Activated CD8-positive, alpha-beta memory T cell treated with anti-CD3 and anti-CD28 coated beads for 4 hours (primary cell): Measurements from ENCODE around the gene KCNQ2.

Experiments
- DNase-seq, 2 donors: peaks; one replicate each; pipeline ENCODE4 v3.0.0-alpha.2; 2020; ENCODE audit warnings: low read depth in 2 of 2

Gene KCNQ2

DNA sequence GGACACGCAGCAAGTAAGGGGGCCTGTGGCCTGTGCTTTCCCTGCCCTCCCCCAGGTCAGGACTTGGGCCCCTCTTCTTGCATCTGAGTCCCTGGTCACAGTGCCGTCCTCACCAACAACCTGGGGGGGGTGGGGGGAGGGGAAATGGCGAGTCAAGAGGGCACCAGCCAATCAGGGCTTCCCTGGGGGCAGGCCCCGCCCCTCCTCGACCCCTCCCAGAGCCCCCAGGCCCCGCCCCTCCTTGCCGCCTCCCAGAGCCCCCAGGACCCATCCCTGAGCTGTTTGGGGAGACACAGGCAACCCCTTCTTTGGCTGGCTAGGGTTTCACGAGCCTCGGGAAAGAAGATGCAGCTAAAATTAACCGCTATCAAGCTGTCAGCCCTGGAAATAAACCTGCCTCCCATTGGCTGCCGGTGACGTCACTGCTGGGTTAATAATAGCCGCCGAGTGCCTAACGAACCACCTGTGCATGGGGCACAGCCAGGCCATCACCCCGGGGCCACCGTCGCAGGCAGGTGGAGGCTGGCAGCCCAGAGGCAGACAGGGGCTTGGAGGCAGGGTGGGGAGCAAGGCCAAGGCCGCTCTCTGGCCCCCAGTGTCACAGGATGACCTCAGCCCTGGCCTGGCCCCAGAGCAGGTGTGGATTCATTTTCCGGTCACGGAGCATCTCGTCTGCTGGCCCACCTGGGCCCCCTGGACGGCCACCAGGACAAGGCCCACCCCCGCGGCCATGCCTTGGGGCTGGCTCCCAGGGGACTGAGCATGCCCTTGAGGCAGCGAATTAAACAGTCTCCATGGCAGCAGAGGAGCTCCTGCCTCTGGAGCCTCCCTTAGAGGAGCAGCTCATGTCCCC is 29.6 kb upstream of the KCNQ2 start:
- no peak for DNase-seq

DNA sequence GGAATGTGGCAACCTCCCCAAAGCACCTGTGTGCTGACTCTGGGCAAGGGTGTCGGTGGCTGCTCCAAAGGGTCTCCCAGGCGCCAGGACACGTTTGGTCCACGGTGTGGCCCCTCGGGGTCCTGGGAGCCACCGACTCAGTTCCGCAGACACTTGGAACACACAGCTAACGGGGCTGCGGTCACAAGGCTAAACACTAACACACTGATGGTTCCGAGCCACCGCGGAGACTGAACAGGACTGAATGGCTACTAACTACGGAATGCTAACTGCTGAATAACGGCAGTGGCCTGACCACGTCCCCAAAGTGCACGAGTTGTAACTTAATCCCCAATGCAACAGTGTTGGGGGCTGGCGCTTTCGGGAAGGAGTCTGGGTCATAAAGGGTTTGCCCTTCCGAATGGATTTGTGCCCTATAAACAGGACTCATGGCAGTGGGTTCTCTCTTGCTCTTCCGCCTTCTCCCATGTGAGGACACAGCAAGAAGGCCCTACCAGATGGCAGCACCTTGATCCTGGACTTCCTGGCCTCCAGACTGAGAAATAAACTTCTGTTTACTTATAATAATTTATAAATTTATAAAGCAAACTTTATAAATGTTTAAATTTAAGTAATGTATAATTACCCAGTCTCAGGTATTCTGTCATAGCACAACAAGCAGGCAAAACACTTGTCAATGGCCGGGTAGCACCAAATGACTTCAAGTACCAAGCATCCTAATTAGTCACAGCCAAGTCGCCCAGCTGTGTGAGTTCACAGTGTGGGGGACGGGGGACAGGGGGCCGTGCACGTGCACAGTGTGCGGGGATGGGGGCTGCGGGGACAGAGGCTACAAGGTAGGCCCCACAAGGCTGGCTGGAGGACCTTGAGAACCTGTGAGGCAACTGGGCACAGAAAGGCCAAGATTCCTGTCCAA is 28.7 kb upstream of the KCNQ2 start:
- DNase-seq, result no peak

DNA sequence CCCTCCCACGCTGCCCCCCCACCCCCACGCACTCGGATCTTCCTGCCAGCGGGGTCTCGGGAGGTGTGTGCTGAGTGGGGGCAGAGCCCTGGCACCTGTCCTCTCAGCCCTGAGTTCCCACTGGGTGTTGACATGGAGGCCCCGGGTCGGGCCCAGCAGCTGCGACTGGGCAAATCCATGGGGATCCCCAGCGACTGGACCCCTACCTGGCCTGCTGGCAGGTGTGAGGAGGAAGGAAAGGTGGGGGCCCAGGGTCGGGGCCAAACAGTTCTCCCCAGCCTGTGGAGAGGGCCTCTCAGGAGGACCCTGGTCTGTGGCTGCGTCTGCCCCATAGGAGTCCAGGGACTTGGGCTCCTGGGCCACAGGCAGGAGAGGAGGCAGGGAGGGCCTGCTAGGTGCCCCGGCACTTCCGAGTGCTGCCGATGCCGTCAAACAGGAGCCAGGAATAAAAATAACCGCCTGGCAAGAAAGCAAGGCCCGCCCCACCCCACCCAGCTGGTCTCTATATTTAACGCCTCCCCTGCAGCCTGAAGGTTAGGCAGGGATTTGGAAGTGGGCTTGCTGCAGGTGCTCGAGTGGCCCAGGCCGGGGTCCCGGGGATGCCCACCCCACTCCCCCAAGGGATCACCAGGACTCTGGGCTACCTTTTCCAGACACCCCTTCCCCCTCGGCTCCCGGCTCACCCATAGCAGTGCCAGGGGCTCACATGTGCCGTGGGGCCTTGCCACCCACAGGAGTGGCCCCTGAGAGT is 27.9 kb upstream of the KCNQ2 start:
- DNase-seq, result no peak

DNA sequence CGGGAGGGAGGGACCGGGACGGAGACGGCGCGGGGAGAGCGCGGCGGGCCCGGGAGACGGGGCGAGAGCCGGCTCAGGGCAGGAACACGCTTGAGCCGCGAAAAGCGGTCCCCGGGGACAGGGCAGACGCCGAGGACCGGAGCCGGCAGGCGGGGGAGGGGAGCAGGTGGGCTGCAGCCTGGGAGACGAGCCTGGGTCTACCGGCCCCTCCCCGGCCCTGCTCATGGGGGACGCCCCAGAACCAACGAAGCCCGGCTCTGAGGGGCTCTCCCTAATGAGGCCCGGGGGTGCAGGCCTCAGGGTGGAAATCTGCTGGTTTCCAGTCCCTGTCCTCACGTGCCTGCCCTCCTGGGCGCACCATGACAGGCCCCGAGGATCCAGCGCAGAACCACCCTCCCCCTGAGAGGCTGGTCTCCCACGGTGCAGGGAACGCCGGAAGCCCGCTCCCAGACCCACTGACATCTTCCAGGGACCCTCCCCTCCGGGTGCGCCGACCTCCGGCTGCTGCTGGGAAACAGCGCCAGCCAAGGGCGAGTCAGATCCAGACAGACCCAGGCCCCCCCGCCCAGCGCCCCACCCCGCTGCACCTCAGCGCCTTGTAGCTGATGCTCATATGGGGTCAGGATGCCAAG is 27.0 kb upstream of the KCNQ2 start:
- DNase-seq, result no peak

DNA sequence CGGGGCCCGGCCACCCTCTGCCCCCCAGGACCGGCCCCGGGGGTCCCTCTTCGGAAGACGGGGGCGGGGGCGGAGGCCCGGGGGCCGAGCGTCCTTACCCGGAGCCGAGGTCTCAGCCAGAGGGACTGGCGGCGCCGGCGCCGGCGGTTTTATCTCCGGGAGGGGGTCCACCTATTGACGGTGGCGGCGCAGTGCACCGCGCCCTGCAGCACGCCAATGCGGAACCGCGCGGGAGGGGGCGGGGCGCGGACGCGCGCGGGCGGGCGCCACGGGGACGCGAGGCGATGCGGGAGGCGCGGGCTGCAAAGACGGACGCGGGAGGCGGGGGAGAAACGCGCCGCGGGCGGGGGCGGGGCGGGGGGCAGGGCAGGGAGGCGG is 26.5 kb upstream of the KCNQ2 start, which contains the start of gene EEF1A2:
TSS of gene EEF1A2 (minus strand) at position 124 of the 378 bp plus-strand sequence. CDS start 1,320 bp downstream, outside the sequence.
- no peak for DNase-seq

DNA sequence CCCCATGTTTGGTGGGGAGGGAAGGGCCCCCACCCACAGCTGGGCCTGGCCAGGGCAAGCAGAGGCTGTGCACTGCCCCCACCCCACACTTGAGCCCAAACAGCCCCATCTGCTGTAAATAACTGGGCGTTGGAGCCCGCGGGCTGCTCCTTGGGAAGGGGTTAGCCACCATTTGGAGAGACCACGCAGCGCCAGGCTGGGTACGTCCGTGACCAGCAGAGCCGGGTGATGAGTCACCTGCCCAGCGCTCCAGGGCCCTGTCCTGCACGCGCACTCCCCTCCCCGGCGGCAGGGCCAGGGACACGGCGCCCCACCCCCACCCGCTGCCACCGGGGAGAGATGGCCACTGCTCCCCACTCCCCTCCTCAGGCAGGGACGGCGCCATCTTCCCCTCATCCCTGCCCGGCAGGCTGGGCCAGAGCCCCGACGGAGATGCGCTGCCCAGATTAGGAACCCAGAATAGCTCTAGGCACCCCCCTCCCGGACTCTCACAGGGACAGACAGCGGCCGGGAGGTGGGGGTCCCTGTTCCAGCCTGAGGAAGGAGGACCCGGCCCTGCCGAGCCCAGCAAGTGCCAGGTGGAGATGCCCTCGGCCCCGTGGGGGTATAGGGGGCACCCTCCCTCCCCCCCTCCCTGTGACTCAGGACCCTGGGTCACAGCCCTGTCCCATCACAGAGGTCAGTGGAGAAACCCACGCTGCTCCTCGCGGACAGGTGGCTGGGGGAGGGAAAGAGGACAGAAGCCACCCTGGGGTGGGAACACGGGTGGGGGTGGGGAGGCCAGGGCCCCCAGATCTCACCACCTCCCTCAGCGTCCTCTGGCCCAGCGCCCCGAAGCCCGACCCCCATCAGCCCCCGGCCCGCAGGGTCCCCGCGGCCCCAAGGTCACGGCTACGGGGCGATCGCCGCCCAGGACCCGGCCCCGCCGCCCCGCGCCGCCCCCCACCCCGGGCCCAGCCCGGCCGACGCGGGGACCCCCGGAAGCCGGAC is 25.8 kb upstream of the KCNQ2 start:
- DNase-seq, result no peak

DNA sequence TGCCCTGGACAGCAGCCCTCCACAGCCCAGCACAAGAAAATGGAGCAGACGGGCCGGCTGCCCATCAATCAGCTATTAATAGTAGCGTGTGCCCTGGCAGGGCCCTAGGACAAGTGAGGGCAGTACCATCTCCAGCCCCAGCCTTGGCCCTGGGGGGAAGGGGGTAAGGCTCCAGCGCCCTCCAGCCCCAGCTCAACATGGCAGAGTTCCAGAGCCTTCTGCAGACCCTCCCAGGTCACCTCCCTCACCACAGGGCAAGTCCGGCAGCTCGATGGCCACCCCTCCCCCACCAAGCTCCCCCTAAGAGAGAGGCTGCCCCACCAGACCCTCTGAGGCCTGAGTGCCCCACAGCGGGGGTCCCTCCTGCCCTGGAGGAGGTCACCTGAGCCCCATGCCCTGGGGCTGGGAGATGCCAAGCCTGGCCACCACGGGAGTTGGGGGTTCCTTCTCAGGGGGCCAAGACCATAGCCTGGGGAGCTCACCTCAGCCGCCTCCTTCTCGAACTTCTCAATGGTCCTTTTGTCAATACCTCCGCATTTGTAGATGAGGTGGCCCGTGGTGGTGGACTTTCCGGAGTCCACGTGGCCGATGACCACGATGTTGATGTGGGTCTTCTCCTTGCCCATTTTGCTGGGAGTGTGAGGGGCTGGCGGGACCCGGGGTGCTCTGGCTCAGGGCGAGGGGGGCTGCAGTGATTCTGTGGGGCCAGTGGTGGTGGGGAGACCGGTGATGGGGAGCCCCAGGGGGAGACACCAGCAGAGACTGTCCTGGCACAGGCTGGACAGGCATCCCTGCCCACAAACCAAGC is 24.9 kb upstream of the KCNQ2 start:
- no peak for DNase-seq

DNA sequence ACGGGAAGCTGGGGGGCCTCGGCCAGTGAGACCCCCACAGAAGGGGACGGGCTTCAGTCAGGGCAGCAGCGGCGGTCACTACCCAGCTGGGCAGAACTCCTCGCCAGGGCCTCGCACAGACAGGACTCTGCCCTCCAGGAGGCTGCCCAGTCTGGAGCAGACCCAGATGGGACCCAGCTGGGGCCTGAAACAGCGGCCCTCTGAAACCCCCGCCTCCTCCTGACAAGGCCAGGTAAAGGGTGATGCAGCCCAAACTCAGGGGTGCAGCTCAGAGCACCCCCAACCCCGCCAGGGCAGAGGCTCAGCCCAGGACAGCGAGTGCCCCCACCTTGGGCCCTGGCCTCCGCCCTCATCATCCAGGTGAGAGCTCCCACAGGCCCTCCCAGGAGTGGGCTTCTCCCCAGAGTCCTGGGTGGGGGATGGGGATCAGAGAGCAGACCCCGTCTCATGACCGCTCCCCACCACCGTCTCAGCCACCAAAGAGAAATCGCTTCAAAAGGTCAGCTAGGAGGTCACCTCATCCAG is 24.2 kb upstream of the KCNQ2 start:
- no peak for DNase-seq

DNA sequence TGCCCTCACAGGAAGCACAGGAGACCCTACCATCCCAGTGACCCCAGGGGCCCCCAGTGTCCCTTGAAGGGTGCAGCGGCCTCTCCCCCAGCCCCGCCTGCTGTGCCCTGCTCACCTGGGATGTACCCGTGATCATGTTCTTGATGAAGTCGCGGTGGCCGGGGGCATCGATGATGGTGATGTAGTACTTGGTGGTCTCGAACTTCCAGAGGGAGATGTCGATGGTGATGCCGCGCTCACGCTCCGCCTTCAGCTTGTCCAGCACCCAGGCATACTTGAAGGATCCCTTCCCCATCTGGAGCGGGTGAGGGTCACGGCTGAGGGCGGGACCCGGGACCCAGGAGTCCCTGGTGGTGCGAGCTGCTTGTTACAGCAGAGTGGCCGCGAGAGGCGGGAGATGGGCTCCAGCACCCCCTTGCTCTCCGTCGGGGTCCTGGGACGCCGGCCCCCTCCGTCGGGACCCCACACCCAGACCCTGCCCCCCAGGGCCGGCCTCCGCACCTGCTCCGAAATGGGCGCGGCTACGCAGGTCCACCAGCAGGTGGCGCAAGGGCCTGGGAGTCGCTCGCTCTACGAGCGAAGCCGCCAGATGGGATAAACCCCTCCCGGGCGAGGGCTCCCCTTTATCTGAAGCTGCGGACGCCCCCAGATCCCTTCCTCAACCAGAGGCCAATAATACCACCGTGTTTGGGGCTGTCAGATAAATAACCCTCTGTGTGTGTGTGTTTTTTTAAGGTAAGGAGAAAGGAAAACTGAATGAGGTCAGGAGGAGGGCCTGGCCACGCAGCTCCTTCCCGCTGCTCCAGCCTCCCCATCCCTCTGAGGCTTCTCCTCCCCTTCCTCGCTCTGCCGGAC is 23.5 kb upstream of the KCNQ2 start:
- DNase-seq, result peak; percentile 49 to 61

DNA sequence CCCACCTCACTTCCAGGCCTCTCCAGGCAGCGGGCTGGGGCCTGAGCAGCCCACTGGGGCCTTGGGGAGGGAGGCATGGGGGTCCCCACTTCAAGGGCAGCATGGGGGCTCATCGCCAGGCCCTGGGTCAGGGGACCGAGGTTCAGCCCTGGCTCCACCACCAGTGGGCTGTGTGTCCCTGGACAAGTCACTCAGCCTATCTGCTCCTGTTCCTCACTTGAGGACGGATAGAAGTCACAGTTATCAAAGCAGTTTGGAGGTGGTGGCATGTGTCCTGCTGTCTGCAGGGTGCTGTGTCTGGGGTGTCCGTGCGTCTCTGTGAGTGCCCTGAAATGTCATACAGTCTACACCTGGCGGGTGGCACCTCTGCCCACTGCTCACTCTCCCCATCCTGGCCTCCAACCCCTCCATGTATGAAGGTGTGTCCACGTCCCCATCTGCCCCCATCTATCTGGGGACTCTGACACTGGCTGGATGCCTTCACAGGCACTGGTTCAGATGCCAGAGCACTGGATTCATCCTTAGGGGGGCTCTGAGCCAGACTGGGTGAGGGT is 22.8 kb upstream of the KCNQ2 start:
- no peak for DNase-seq

DNA sequence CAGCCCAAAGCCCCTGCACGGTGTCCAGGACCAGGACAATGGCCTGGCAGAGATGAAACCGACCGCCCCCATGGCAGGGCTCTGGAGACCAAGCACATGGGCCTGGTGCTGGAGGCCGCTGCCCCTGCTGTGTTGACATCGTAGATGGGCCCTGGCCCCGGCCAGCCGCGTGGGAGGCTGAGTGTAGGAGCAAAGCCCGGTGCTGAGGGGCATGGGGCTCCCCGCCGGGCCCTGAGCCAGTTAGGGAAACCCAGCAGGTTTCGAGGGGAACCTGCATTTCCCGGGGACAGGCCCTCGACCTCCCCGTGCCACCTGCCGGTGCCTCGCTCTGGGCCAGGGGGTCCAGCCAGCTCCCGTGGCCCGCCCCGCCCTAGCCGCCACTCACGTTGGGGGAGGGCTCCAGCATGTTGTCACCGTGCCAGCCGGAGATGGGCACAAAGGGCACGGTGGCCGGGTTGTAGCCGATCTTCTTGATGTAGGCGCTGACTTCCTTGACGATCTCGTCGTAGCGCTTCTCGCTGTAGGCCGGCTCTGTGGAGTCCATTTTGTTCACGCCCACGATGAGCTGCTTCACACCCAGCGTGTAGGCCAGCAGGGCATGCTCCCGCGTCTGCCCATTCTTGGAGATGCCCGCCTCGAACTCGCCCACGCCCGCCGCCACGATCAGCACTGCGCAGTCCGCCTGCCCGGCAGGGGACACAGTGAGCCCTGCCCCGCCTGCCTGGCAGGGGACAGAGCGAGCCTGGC is 22.1 kb upstream of the KCNQ2 start:
- DNase-seq, result no peak

DNA sequence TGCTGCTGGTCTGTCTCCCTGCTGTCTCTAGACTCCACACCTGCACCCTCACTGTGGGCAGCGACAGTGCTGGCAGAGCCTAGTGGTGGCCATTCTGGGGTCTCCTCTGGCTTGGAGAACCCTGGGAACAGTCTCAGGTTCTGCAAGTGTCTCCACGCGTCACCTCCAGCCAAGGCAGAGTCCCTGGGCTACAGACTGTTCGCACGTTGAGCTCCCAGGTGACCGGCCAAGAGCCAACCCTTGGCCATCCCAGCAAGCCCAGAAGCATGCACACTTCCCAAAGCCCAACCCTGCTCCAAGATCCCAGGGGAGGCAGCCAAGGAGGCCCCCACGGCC is 21.6 kb upstream of the KCNQ2 start:
- DNase-seq, result no peak

DNA sequence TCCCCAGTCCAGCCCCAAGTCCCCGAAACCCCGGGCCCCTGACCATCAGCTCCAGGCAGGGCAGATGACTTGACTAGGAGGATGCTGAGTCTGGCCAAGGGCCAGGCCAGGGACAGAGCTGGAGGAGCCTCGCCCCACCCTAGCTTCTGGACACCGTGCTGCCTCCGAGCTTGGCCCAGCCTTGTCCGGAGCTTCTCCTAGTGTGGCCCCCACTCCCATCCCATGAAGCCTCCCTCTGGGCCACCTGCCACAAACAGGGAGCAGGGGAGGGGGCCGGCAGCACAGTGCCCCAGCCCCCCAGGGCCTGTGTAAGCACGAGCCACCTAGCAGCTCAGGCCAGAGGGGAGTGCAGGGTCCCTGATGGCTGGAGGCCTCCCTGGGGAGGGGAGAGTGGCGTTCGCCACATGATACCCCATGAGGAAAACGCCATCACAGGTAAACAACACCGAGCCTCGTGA is 21.1 kb upstream of the KCNQ2 start:
- no peak for DNase-seq

DNA sequence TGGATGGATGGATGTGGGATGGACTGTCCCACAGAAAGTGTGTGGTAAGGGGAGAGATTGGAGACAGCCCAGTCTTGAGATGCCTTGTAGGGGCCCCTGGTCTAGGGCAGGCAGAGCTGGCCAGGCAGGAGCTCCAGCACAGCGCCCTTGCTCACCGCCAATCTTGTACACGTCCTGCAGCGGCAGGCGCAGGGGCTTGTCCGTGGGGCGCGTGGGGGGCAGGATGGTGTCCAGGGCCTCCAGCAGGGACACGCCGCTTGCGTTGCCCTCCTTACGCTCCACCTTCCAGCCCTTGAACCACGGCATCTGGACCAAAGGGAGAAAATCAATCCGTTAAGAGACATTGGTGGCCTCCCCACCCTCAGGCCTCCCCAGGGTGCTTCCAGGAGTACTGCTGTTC is 20.5 kb upstream of the KCNQ2 start:
- DNase-seq, result no peak

DNA sequence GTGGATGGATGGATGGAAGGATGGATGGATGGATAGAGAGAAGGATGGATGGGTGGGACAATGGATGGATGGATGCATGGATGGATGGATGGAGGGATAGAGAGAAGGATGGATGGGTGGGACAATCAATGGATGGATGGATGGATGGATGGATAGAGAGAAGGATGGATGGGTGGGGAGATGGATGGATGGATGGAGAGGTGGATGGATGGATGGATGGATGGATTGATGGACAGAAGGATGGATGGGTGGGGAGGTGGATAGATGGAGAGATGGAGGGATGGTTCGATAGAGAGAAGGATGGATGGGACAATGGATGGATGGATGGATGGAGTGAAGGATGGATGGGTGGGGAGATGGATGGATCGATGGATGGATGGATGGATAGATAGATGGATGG is 20.1 kb upstream of the KCNQ2 start:
- DNase-seq, result no peak

DNA sequence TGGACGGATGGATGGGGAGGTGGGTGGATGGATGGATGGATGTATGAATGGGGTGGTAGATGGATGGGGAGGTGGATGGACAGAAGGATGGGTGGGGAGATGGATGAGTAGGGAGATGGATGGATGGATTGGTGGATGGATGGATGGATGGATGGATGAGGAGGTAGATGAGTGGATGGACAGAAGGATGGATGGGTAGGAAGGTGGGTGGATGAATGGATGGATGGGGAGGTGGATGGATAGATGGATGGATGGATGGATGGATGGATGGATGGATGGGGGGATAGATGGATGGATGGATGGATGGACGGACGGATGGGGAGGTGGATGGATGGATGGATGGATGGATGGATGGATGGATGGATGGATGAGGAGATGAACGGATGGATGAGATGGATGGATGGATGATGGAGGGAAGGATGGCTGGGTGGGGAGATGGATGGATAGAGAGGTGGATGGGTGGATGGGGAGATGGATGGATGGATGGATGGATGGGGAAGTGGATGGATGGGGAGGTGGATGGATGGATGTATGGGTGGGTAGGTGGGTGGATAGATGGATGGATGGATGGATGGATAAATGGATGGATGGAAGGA is 19.3 kb upstream of the KCNQ2 start:
- DNase-seq, result no peak

DNA sequence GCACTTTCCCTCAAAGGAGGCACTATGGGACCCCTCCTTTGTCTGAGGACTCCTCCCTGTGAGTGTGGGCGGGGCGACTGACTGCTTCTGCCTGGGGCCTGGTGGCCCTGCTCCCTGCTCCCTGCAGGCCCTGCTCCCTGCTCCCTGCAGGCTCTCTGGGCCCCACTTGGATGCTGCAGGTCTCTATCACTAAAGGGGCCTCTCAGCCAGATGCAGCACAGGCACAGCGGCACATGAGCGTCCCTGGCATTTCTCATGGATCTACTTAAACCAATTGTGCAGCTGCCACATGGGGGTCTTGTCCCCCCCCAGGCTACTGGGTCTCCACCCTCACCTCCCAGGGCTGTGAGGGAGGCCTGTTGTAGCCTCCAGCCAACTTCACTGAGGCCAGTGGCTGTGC is 18.6 kb upstream of the KCNQ2 start:
- no peak for DNase-seq
